SK-N-SH (cell line): ENCODE results near the gene ADGRA1. TPM values are rescaled to one million over a fixed set of nuclear protein-coding genes. Genes with fewer than 3 reads are reported as not detected.

ENCODE experiments used
- CTCF ChIA-PET: fragments of 300-600, 350-600 bp; formaldehyde crosslinking; extraction: SDS; loops from one replicate; lab custom pipeline; 2021; lab: Yijun Ruan, JAX
- POLR2A ChIA-PET: fragments of 350-600 bp; sonication (Branson Sonifier 250); formaldehyde crosslinking; extraction: SDS; loops from one replicate; lab custom pipeline; 2020; ENCODE audit warnings: antibody characterized with exemption, inconsistent platforms; lab: Yijun Ruan, JAX
- DNase-seq: peaks from one replicate; pipeline ENCODE4 v3.0.0; 2012
- H2AFZ ChIP-seq: fragments of 200-600 bp; sonication (generic); 2 replicates; pipeline ENCODE4 v1.8.1; 2016; ENCODE audit warnings: antibody characterized with exemption, mild to moderate bottlenecking, low read depth
- H3F3A ChIP-seq: fragments of 200-600 bp; sonication (generic); replicated peaks from 2 replicates; pipeline ENCODE3; 2016; ENCODE audit warnings: antibody characterized with exemption, mild to moderate bottlenecking; ENCODE audit not compliant: insufficient read depth
- H3K27ac ChIP-seq, 2 experiments: fragments of 200-500 bp in 1 of 2; fragments of 200-600 bp in 1 of 2; sonication (Bioruptor generic) in 1 of 2; sonication (generic), shearing (Covaris generic) in 1 of 2; 2 replicates each; pipeline versions ENCODE4 v1.5.1 to v1.6.1; 2014 to 2016; ENCODE audit warnings: low read depth in 2 of 2, inconsistent platforms in 1 of 2, low read length in 1 of 2, mild to moderate bottlenecking in 1 of 2, mixed read lengths in 1 of 2
- H3K27me3 ChIP-seq: fragments of 200-600 bp; sonication (generic), shearing (Covaris generic); 2 replicates; pipeline ENCODE4 v1.6.1; 2016; ENCODE audit warnings: mixed run types; ENCODE audit not compliant: insufficient read depth
- H3K36me3 ChIP-seq, 2 experiments: fragments of 200-500 bp in 1 of 2; fragments of 200-600 bp in 1 of 2; sonication (Bioruptor generic) in 1 of 2; sonication (generic) in 1 of 2; replicated peaks in 1 of 2; 2 replicates each; pipeline versions ENCODE3 to v1.5.1; 2014 to 2016; ENCODE audit warnings: low read length in 1 of 2, mild to moderate bottlenecking in 1 of 2; ENCODE audit not compliant: insufficient read depth in 2 of 2, control insufficient read depth in 1 of 2
- H3K4me1 ChIP-seq, 2 experiments: fragments of 200-500 bp in 1 of 2; fragments of 200-600 bp in 1 of 2; sonication (Bioruptor generic) in 1 of 2; sonication (generic), shearing (Covaris generic) in 1 of 2; 2 replicates each; pipeline versions ENCODE4 v1.5.1 to v1.6.1; 2014 to 2016; ENCODE audit warnings: low read depth in 1 of 2, low read length in 1 of 2, mixed run types in 1 of 2; ENCODE audit not compliant: insufficient read depth in 2 of 2, control insufficient read depth in 1 of 2
- H3K4me2 ChIP-seq: fragments of 200-600 bp; sonication (generic), shearing (Covaris generic); 2 replicates; pipeline ENCODE4 v1.6.1; 2017; ENCODE audit warnings: mixed run types
- H3K4me3 ChIP-seq, 2 experiments: fragments of 200-500 bp in 1 of 2; fragments of 200-600 bp in 1 of 2; sonication (Bioruptor generic) in 1 of 2; sonication (generic), shearing (Covaris generic) in 1 of 2; 2 replicates each; pipeline versions ENCODE4 v1.5.1 to v1.8.1; 2014 to 2016; ENCODE audit warnings: low read depth in 2 of 2, inconsistent platforms in 1 of 2, low read length in 1 of 2, mild to moderate bottlenecking in 1 of 2, mixed read lengths in 1 of 2, moderate library complexity in 1 of 2
- H3K79me2 ChIP-seq: fragments of 200-600 bp; sonication (generic); 2 replicates; pipeline ENCODE4 v1.8.1; 2017; ENCODE audit warnings: mild to moderate bottlenecking; ENCODE audit not compliant: insufficient read depth
- H3K9ac ChIP-seq: fragments of 200-600 bp; sonication (generic); 2 replicates; pipeline ENCODE4 v1.6.1; 2017; ENCODE audit warnings: mixed run types
- H3K9me2 ChIP-seq: fragments of 200-600 bp; sonication (generic); 2 replicates; pipeline ENCODE4 v1.6.1; 2017; ENCODE audit warnings: mixed run types
- H3K9me3 ChIP-seq: fragments of 200-600 bp; sonication (generic); 2 replicates; pipeline ENCODE4 v1.6.1; 2017; ENCODE audit warnings: mixed run types, mild to moderate bottlenecking, moderate library complexity
- H4K20me1 ChIP-seq: fragments of 200-600 bp; sonication (generic); 2 replicates; pipeline ENCODE4 v1.6.1; 2017; ENCODE audit warnings: mild to moderate bottlenecking, mixed run types; ENCODE audit not compliant: insufficient read depth
- ELF1 ChIP-seq: IDR thresholded peaks from 2 replicates; pipeline ENCODE4 v1.4.0; 2012
- EZH2phosphoT487 ChIP-seq: fragments of 200-600 bp; sonication (generic); IDR thresholded peaks from 2 replicates; pipeline ENCODE4 v1.6.1; 2017; ENCODE audit warnings: low read depth, mixed run types, mild to moderate bottlenecking, antibody characterized with exemption, moderate library complexity, borderline replicate concordance
- FOSL2 ChIP-seq: IDR thresholded peaks from 2 replicates; pipeline ENCODE4 v1.4.0; 2012; ENCODE audit warnings: low read depth, mild to moderate bottlenecking, moderate library complexity, borderline replicate concordance
- MEF2A ChIP-seq: IDR thresholded peaks from 2 replicates; pipeline ENCODE4 v1.4.0; 2012; ENCODE audit warnings: low read depth, borderline replicate concordance
- MXI1 ChIP-seq: IDR thresholded peaks from 2 replicates; pipeline ENCODE4 v1.6.1; 2012; ENCODE audit warnings: mild to moderate bottlenecking, low read depth, low read length, improper control_type of control experiment
- RFX5 ChIP-seq: IDR thresholded peaks from 2 replicates; pipeline ENCODE4 v1.6.1; 2012; ENCODE audit warnings: mild to moderate bottlenecking, improper control_type of control experiment, low read length
- SMC3 ChIP-seq: IDR thresholded peaks from 2 replicates; pipeline ENCODE4 v1.6.1; 2012; ENCODE audit warnings: low read depth, low read length, improper control_type of control experiment
- TAF1 ChIP-seq: IDR thresholded peaks from 2 replicates; pipeline ENCODE4 v1.6.1; 2012; ENCODE audit warnings: low read depth, mild to moderate bottlenecking, low read length, moderate library complexity, borderline replicate concordance
- TCF12 ChIP-seq: IDR thresholded peaks from 2 replicates; pipeline ENCODE4 v1.4.0; 2012
- TEAD4 ChIP-seq: IDR thresholded peaks from 2 replicates; pipeline ENCODE4 v1.4.0; 2012; ENCODE audit warnings: mild to moderate bottlenecking, borderline replicate concordance; ENCODE audit not compliant: insufficient read depth
- YY1 ChIP-seq: IDR thresholded peaks from 2 replicates; pipeline ENCODE4 v1.4.0; 2012; ENCODE audit warnings: low read depth, mild to moderate bottlenecking
- WGBS: methylation state at CpG from one replicate; pipeline ENCODE4 v1.1.6; 2017; ENCODE audit warnings: low lambda C conversion rate; 5-methylcytosine and 5-hydroxymethylcytosine counted together
- polyA plus RNA-seq, 3 experiments: library from polyadenylated mRNA; depleted of rRNA; stranded (reverse); fragments of >200 nt; gene quantifications; 2 replicates each; pipeline ENCODE4 v1.2.3, GENCODE V29; 2012
- TF ChIP-seq, protein P1 (sequence below): fragments of 150-350 bp; IDR thresholded peaks from 2 replicates; pipeline ENCODE4 v1.6.1; 2017; ENCODE audit warnings: antibody characterized with exemption, low read length, low read depth, borderline replicate concordance
- TF ChIP-seq, protein P2 (sequence below): IDR thresholded peaks from 2 replicates; pipeline ENCODE4 v1.4.0; 2012; ENCODE audit warnings: low read depth, borderline replicate concordance

Gene ADGRA1
- polyA plus RNA-seq, 1 of the 3 experiments (the other 2 are of a cell fraction) = not detected

DNA sequence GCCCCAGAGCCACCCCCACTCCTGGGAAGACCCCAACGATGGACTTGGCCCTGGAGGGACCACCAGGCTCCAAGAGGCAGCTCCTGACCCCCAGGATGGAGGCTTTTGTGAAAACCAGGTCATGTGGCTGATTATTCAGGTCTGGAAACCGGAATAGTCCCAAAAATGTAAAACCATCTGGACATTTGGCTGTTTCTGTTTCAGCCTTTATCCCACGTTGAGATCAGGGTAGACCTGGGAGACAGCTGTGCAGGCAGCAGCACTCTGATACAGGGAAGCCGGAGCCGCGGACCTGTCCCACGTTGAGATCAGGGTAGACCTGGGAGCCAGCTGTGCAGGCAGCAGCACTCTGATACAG lies 7.1 kb upstream of the ADGRA1 start:
- H3K9me3 ChIP-seq = no peaks in the 10 kb centered on the region
- no peaks in the 10 kb centered on the region for H3K27me3 ChIP-seq
- no peak overlapping the region for H3K4me2 ChIP-seq
- no peaks in the 10 kb centered on the region for H3K36me3 ChIP-seq
- H2AFZ ChIP-seq = no peak overlapping the region
- no peaks in the 10 kb centered on the region for H3K9me2 ChIP-seq
- H3K9ac ChIP-seq = no peak overlapping the region
- 70% methylated on average over 6 of the region's 7 CpGs for WGBS
- no peak for TF ChIP-seq FOSL2
- no peak for TF ChIP-seq MXI1
- TF ChIP-seq TEAD4 = no peak
- no peaks in the 10 kb centered on the region for H4K20me1 ChIP-seq
- H3K79me2 ChIP-seq = no peaks in the 10 kb centered on the region
- H3K4me1 ChIP-seq = no peaks in the 10 kb centered on the region
- ChIA-PET POLR2A (no interaction called here), CTCF (no interaction called here)
- DNase-seq = no peak
- H3F3A ChIP-seq = no peaks in the 10 kb centered on the region
- H3K27ac ChIP-seq = no peak overlapping the region
- H3K4me3 ChIP-seq = no peak overlapping the region

DNA sequence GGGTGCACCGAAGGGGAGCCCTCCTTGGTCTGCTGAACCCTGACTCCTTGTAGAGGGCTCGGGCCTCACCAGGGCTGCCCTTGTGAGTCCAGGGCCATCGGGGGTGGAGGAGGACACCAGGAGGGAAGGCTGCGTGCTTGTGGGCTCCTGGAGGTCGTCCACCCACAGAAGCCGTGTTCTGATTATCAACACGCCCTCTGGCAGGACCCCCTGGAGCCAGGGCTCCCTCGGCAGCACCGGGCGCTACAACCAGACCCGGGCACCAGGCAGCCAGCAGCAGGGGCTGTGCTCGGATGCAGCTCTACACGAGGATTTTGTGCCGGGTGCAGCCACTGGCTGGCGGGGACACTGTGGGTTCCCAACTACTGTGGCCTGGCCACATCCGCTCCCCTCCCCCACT lies 6.1 kb upstream of the ADGRA1 start:
- H3K4me2 ChIP-seq = no peak overlapping the region
- DNase-seq = no peak
- ChIA-PET CTCF (no interaction called here), POLR2A (no interaction called here)
- no peaks in the 10 kb centered on the region for H3K79me2 ChIP-seq
- no peaks in the 10 kb centered on the region for H3K9me3 ChIP-seq
- H2AFZ ChIP-seq = no peak overlapping the region
- no peaks in the 10 kb centered on the region for H3K9me2 ChIP-seq
- no peaks in the 10 kb centered on the region for H3F3A ChIP-seq
- H3K27ac ChIP-seq = no peak overlapping the region
- 58% methylated on average over 4 of the region's 16 CpGs for WGBS
- H3K36me3 ChIP-seq = no peaks in the 10 kb centered on the region
- no peak for TF ChIP-seq EZH2phosphoT487
- TF ChIP-seq, protein P1, sequence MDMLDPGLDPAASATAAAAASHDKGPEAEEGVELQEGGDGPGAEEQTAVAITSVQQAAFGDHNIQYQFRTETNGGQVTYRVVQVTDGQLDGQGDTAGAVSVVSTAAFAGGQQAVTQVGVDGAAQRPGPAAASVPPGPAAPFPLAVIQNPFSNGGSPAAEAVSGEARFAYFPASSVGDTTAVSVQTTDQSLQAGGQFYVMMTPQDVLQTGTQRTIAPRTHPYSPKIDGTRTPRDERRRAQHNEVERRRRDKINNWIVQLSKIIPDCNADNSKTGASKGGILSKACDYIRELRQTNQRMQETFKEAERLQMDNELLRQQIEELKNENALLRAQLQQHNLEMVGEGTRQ = no peak
- TF ChIP-seq TAF1 = no peak
- TF ChIP-seq RFX5 = no peak
- TF ChIP-seq TCF12 = no peak
- TF ChIP-seq MEF2A = no peak
- no peak for TF ChIP-seq YY1
- TF ChIP-seq ELF1 = no peak
- TF ChIP-seq, protein P2, sequence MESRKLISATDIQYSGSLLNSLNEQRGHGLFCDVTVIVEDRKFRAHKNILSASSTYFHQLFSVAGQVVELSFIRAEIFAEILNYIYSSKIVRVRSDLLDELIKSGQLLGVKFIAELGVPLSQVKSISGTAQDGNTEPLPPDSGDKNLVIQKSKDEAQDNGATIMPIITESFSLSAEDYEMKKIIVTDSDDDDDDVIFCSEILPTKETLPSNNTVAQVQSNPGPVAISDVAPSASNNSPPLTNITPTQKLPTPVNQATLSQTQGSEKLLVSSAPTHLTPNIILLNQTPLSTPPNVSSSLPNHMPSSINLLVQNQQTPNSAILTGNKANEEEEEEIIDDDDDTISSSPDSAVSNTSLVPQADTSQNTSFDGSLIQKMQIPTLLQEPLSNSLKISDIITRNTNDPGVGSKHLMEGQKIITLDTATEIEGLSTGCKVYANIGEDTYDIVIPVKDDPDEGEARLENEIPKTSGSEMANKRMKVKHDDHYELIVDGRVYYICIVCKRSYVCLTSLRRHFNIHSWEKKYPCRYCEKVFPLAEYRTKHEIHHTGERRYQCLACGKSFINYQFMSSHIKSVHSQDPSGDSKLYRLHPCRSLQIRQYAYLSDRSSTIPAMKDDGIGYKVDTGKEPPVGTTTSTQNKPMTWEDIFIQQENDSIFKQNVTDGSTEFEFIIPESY = no peak
- no peak for TF ChIP-seq SMC3
- no peak for TF ChIP-seq TEAD4
- no peaks in the 10 kb centered on the region for H3K4me1 ChIP-seq
- no peak overlapping the region for H3K9ac ChIP-seq
- H4K20me1 ChIP-seq = no peaks in the 10 kb centered on the region
- H3K4me3 ChIP-seq = no peak overlapping the region
- H3K27me3 ChIP-seq = no peaks in the 10 kb centered on the region
